Large intestine (tissue), 12 donors: ENCODE measurements around the gene MUC20. TPM values are rescaled to one million over a fixed set of nuclear protein-coding genes. Genes with fewer than 3 reads are reported as not detected.
"Not testable (repeated sequence)": the region's sequence is repeated elsewhere in the genome, so short reads cannot be mapped to it uniquely, and the experiment has no call there.

Experiments used
- DNase-seq, 2 donors: peaks; one replicate each; pipeline versions ENCODE4 v3.0.0 to v3.0.0-alpha.2; 2013
- H3K27ac ChIP-seq: one replicate; pipeline ENCODE4 v1.5.1; 2013; ENCODE audit warnings: low read length
- H3K27me3 ChIP-seq: 2 replicates; pipeline ENCODE4 v1.6.1; 2013; ENCODE audit warnings: low read length; ENCODE audit not compliant: control insufficient read depth, insufficient read depth
- H3K36me3 ChIP-seq: 2 replicates; pipeline ENCODE4 v1.6.1; 2013; ENCODE audit warnings: low read length; ENCODE audit not compliant: control insufficient read depth, insufficient read depth
- H3K4me1 ChIP-seq: one replicate; pipeline ENCODE4 v1.6.1; 2013; ENCODE audit warnings: low read length; ENCODE audit not compliant: control insufficient read depth, insufficient read depth
- H3K4me3 ChIP-seq: one replicate; pipeline ENCODE4 v1.5.1; 2013; ENCODE audit warnings: low read length
- H3K9me3 ChIP-seq: one replicate; pipeline ENCODE4 v1.6.1; 2013; ENCODE audit warnings: mild to moderate bottlenecking, low read depth, low read length, moderate library complexity; ENCODE audit not compliant: control insufficient read depth
- WGBS: methylation state at CpG from one replicate; pipeline ENCODE4 v1.1.5; 2013; ENCODE audit warnings: low lambda C conversion rate; ENCODE audit not compliant: insufficient coverage; 5-methylcytosine and 5-hydroxymethylcytosine counted together
- long read RNA-seq, 11 donors: transcript quantifications; one replicate each; lab custom pipeline, GENCODE V29; 2026
- polyA plus RNA-seq: library from polyadenylated mRNA; unstranded; fragments of 120-200 nt; gene quantifications from one replicate; pipeline ENCODE4 v1.2.1, GENCODE V29; 2013

Gene MUC20
- 34.5 TPM for polyA plus RNA-seq
- long read RNA-seq, donor 1, partial matches to known transcripts = 0 of 4 reads
- long read RNA-seq, donor 1, other reads (novel, unspliced or antisense) = 0 of 4 reads
- long read RNA-seq, donor 2, transcript MUC20-204 (3 exons, 2,842 nt) = major isoform, 5 of 6 reads
- long read RNA-seq, donor 2, partial matches to known transcripts = 0 of 6 reads
- long read RNA-seq, donor 2, other reads (novel, unspliced or antisense) = 0 of 6 reads
- long read RNA-seq, donor 3 = 0 reads
- long read RNA-seq, donor 4, partial matches to known transcripts = 0 of 1 reads
- long read RNA-seq, donor 4, other reads (novel, unspliced or antisense) = 0 of 1 reads
- long read RNA-seq, donor 5, partial matches to known transcripts = 0 of 6 reads
- long read RNA-seq, donor 5, other reads (novel, unspliced or antisense) = 0 of 6 reads
- long read RNA-seq, donor 6, transcript MUC20-204 (3 exons, 2,842 nt) = major isoform, 6 of 7 reads
- long read RNA-seq, donor 6, partial matches to known transcripts = 0 of 7 reads
- long read RNA-seq, donor 6, other reads (novel, unspliced or antisense) = 0 of 7 reads
- long read RNA-seq, donor 7, partial matches to known transcripts = 0 of 2 reads
- long read RNA-seq, donor 7, other reads (novel, unspliced or antisense) = 0 of 2 reads
- long read RNA-seq, donor 8, partial matches to known transcripts = 0 of 6 reads
- long read RNA-seq, donor 8, other reads (novel, unspliced or antisense) = 0 of 6 reads
- long read RNA-seq, donor 9, partial matches to known transcripts = 0 of 5 reads
- long read RNA-seq, donor 9, other reads (novel, unspliced or antisense) = 0 of 5 reads
- long read RNA-seq, donor 10, partial matches to known transcripts = 0 of 5 reads
- long read RNA-seq, donor 10, other reads (novel, unspliced or antisense) = 0 of 5 reads
- long read RNA-seq, donor 11, transcript MUC20-204 (3 exons, 2,842 nt) = major isoform, 5 of 8 reads
- long read RNA-seq, donor 11, partial matches to known transcripts = 0 of 8 reads
- long read RNA-seq, donor 11, other reads (novel, unspliced or antisense) = 0 of 8 reads

- H3K27me3 ChIP-seq, H3K4me3 ChIP-seq, H3K9me3 ChIP-seq, H3K36me3 ChIP-seq: not testable (repeated sequence)
- Histone ChIP-seq H3K4me1 (peaks cover 42% of the 10 kb centered on the region), H3K27ac (peak within 1 kb of the TSS; percentile 79)
- WGBS = 10% methylated on average over 2 of the region's 16 CpGs
- peak; percentile 39 to 87 for DNase-seq
Observed at GRCh38 chr3:195720831-195721506, at the start of gene MUC20. Gene MUC20, plus strand, starts transcription at chr3:195720978. Its CDS starts 30 bp downstream, at chr3:195721008.

GRCh38 chr3:195671283-195671682, 49.5 kb upstream of the MUC20 start:
- H3K27ac ChIP-seq, H3K4me3 ChIP-seq, H3K9me3 ChIP-seq, H3K27me3 ChIP-seq, DNase-seq, H3K4me1 ChIP-seq: not testable (repeated sequence)
- H3K36me3 ChIP-seq = peaks cover 26% of the 10 kb centered on the region
- no CpG with 5 or more reads among the region's 17 CpGs for WGBS

- WGBS = no CpG with 5 or more reads among the region's 9 CpGs
- H3K27me3 ChIP-seq, H3K4me1 ChIP-seq, DNase-seq, H3K4me3 ChIP-seq, H3K9me3 ChIP-seq, H3K27ac ChIP-seq: not testable (repeated sequence)
- peaks cover 33% of the 10 kb centered on the region for H3K36me3 ChIP-seq
Observed at GRCh38 chr3:195673711-195674110, 47.1 kb upstream of the MUC20 start.

- not testable (repeated sequence) for H3K4me1 ChIP-seq, H3K27ac ChIP-seq, DNase-seq, H3K4me3 ChIP-seq, H3K9me3 ChIP-seq, H3K27me3 ChIP-seq
- peaks cover 33% of the 10 kb centered on the region for H3K36me3 ChIP-seq
- WGBS = 100% methylated on average over 2 of the region's 15 CpGs
Observed at GRCh38 chr3:195678391-195679015, 42.3 kb upstream of the MUC20 start.

- DNase-seq, H3K9me3 ChIP-seq: not testable (repeated sequence)
- no CpG with 5 or more reads among the region's 10 CpGs for WGBS
Observed at GRCh38 chr3:195680690-195681089, 40.1 kb upstream of the MUC20 start.

GRCh38 chr3:195681458-195682103, 39.2 kb upstream of the MUC20 start:
- not testable (repeated sequence) for H3K9me3 ChIP-seq, H3K27ac ChIP-seq, H3K4me3 ChIP-seq, H3K27me3 ChIP-seq, DNase-seq
- WGBS = no CpG with 5 or more reads among the region's 24 CpGs
- peaks cover 20% of the 10 kb centered on the region for H3K4me1 ChIP-seq
- peaks cover 30% of the 10 kb centered on the region for H3K36me3 ChIP-seq

More at GRCh38 chr3:195680690-195681089, 40.1 kb upstream of the MUC20 start:
- not testable (repeated sequence) for H3K27ac ChIP-seq, H3K27me3 ChIP-seq, H3K4me3 ChIP-seq
- Histone ChIP-seq H3K4me1 (peaks cover 20% of the 10 kb centered on the region), H3K36me3 (peaks cover 27% of the 10 kb centered on the region)

GRCh38 chr3:195682104-195682742, 38.6 kb upstream of the MUC20 start:
- 83% methylated on average over 2 of the region's 13 CpGs for WGBS

GRCh38 chr3:195683722-195684526, 36.9 kb upstream of the MUC20 start:
- H3K27ac ChIP-seq = peak overlapping the region; percentile 78
- peak in 1 of 2 donors; percentile 40 for DNase-seq
- H3K9me3 ChIP-seq, H3K4me3 ChIP-seq, H3K27me3 ChIP-seq: not testable (repeated sequence)
- peaks cover 24% of the 10 kb centered on the region for H3K36me3 ChIP-seq
- no CpG with 5 or more reads among the region's 18 CpGs for WGBS
- H3K4me1 ChIP-seq = peaks cover 20% of the 10 kb centered on the region

More at GRCh38 chr3:195682104-195682742, 38.6 kb upstream of the MUC20 start:
- not testable (repeated sequence) for H3K27me3 ChIP-seq, H3K9me3 ChIP-seq, H3K4me3 ChIP-seq, DNase-seq, H3K27ac ChIP-seq
- Histone ChIP-seq H3K4me1 (peaks cover 20% of the 10 kb centered on the region), H3K36me3 (peaks cover 30% of the 10 kb centered on the region)
